Measurements from ENCODE around the gene APOM.

- no peak for TF ChIP-seq POLR2A (IDR thresholded peaks at IDR 0.05)
- TF ChIP-seq CTCF (IDR thresholded peaks at IDR 0.05 in 8 of 11, conservative IDR thresholded peaks at IDR 0.05 in 3 of 11) = no peak
These were observed 21.2 kb downstream of the APOM start for GRCh38 chr6:31676904-31677303.
